ENCODE measurements around the gene MCEE. TPM values are rescaled to one million over a fixed set of nuclear protein-coding genes. Genes with fewer than 3 reads are reported as not detected.

MCEE gene
- total and polyA plus RNA-seq, 4 donors, result 13.1 to 57.6 (median 23.9) TPM

DNA sequence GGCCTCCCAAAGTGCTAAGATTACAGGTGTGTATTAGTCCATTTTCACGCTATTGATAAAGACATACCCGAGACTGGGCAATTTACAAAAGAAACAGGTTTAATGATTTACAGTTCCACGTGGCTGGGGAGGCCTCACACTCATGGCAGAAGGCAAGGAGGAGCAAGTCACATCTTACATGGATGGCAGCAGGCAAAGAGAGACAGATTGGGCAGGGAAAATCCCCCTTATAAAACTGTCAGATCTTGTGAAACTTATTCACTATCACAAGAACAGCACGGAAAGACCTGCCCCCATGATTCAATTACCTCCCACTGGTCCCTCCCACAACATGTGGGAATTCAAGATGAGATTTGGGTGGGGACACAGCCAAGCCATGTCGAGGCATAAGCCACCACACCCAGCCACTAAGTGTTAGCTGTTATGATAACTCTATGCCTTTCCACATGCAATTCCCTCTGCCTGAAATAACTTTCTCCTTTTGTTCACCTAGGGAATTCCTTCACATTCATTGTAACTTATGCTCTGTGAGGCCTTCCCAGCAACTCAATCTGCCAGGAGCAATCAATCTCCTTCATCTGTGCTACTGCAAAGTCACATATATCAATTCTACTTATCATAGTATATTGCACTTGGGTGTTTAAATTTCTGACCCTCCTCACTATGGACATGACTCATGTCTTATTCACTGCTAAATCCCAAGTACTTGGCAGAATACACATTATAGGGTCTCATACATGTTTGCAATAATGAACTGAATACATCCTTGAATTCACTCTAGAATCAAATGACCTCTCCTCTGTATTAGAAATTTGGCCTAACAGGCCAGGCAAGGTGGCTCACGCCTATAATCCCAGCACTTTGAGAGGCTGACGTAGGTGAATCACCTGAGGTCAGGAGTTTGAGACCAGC is 7.4 kb downstream of the MCEE start:
- Histone ChIP-seq H3K36me3 (ENCODE audit: control insufficient read depth in 4 of 4, insufficient read depth in 3 of 4, low read depth in 1 of 4, low read length in 3 of 4) (peaks cover 3 to 20% (median 8%) of the 10 kb centered on the region in 4 donors), H3K9ac (ENCODE audit: low read depth in 1 of 2, low read length in 2 of 2) (no peak overlapping the region), H3K9me3 (ENCODE audit: control insufficient read depth in 4 of 4, low read length in 3 of 4) (no peaks in the 10 kb centered on the region), H3K27me3 (ENCODE audit: control insufficient read depth in 4 of 4, insufficient read depth in 4 of 4, low read length in 3 of 4) (no peaks in the 10 kb centered on the region), H3K4me3 (ENCODE audit: low read depth in 1 of 3, low read length in 3 of 3) (no peak overlapping the region), H3K4me1 (ENCODE audit: control insufficient read depth in 4 of 4, insufficient read depth in 4 of 4, low read length in 3 of 4) (peaks cover 0 to 6% (median 2%) of the 10 kb centered on the region in 4 donors), H3K27ac (ENCODE audit: low read depth in 1 of 2, low read length in 2 of 2) (no peak overlapping the region)
- WGBS, result 80% methylated on average over 7 of the region's 7 CpGs
- no peak for DNase-seq (ENCODE audit: low spot score)
- TF ChIP-seq YY1 (IDR thresholded peaks at IDR 0.05), result no peak
- TF ChIP-seq HNF4A (conservative IDR thresholded peaks at IDR 0.05), result no peak
- TF ChIP-seq SP1 (IDR thresholded peaks at IDR 0.05), result no peak
- TF ChIP-seq, protein P1, sequence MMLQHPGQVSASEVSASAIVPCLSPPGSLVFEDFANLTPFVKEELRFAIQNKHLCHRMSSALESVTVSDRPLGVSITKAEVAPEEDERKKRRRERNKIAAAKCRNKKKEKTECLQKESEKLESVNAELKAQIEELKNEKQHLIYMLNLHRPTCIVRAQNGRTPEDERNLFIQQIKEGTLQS (IDR thresholded peaks at IDR 0.05), result no peak

DNA sequence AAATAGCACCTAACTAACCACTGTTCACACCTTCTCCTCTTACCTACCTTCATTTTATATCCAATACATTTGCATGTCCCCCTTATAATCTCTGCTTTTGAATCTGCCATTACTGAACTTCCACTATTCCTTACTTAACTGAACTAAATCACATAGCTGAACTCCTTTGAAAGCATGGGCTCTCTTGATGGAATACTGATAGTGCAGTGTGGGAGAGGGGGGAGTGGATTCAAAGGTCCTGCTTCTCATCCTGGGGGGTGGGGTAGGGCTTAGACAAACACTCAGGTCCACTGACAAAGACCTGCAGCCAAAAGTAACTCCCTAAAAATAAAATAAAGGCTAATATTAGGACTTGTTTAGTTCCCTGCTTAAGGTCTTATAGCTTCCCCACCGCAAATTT is 8.6 kb downstream of the MCEE start:
- TF ChIP-seq TAF1 (conservative IDR thresholded peaks at IDR 0.05) (no peak), YY1 (IDR thresholded peaks at IDR 0.05) (no peak), NR2F2 (IDR thresholded peaks at IDR 0.05) (no peak), RAD21 (IDR thresholded peaks at IDR 0.05) (no peak), FOXA1 (IDR thresholded peaks at IDR 0.05) (no peak), SP1 (IDR thresholded peaks at IDR 0.05) (no peak), JUND (IDR thresholded peaks at IDR 0.05) (no peak), HNF4A (conservative IDR thresholded peaks at IDR 0.05) (no peak)
- TF ChIP-seq, protein P2, sequence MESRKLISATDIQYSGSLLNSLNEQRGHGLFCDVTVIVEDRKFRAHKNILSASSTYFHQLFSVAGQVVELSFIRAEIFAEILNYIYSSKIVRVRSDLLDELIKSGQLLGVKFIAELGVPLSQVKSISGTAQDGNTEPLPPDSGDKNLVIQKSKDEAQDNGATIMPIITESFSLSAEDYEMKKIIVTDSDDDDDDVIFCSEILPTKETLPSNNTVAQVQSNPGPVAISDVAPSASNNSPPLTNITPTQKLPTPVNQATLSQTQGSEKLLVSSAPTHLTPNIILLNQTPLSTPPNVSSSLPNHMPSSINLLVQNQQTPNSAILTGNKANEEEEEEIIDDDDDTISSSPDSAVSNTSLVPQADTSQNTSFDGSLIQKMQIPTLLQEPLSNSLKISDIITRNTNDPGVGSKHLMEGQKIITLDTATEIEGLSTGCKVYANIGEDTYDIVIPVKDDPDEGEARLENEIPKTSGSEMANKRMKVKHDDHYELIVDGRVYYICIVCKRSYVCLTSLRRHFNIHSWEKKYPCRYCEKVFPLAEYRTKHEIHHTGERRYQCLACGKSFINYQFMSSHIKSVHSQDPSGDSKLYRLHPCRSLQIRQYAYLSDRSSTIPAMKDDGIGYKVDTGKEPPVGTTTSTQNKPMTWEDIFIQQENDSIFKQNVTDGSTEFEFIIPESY (IDR thresholded peaks at IDR 0.05), result no peak
- TF ChIP-seq, protein P1 (IDR thresholded peaks at IDR 0.05), result no peak
- TF ChIP-seq, protein P3, sequence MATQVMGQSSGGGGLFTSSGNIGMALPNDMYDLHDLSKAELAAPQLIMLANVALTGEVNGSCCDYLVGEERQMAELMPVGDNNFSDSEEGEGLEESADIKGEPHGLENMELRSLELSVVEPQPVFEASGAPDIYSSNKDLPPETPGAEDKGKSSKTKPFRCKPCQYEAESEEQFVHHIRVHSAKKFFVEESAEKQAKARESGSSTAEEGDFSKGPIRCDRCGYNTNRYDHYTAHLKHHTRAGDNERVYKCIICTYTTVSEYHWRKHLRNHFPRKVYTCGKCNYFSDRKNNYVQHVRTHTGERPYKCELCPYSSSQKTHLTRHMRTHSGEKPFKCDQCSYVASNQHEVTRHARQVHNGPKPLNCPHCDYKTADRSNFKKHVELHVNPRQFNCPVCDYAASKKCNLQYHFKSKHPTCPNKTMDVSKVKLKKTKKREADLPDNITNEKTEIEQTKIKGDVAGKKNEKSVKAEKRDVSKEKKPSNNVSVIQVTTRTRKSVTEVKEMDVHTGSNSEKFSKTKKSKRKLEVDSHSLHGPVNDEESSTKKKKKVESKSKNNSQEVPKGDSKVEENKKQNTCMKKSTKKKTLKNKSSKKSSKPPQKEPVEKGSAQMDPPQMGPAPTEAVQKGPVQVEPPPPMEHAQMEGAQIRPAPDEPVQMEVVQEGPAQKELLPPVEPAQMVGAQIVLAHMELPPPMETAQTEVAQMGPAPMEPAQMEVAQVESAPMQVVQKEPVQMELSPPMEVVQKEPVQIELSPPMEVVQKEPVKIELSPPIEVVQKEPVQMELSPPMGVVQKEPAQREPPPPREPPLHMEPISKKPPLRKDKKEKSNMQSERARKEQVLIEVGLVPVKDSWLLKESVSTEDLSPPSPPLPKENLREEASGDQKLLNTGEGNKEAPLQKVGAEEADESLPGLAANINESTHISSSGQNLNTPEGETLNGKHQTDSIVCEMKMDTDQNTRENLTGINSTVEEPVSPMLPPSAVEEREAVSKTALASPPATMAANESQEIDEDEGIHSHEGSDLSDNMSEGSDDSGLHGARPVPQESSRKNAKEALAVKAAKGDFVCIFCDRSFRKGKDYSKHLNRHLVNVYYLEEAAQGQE (IDR thresholded peaks at IDR 0.05), result no peak
- H3K4me3 ChIP-seq (ENCODE audit: low read depth in 1 of 3, low read length in 3 of 3), result no peak overlapping the region
- no peaks in the 10 kb centered on the region for H3K9me3 ChIP-seq (ENCODE audit: control insufficient read depth in 4 of 4, low read length in 3 of 4)
- no peaks in the 10 kb centered on the region for H3K4me1 ChIP-seq (ENCODE audit: control insufficient read depth in 4 of 4, insufficient read depth in 4 of 4, low read length in 3 of 4)
- H3K9ac ChIP-seq (ENCODE audit: low read depth in 1 of 2, low read length in 2 of 2), result no peak overlapping the region
- WGBS, result 97% methylated on average over 1 of the region's 1 CpG
- no peak for DNase-seq (ENCODE audit: low spot score)
- H3K27me3 ChIP-seq (ENCODE audit: control insufficient read depth in 4 of 4, insufficient read depth in 4 of 4, low read length in 3 of 4), result no peaks in the 10 kb centered on the region
- no peak overlapping the region for H3K27ac ChIP-seq (ENCODE audit: low read depth in 1 of 2, low read length in 2 of 2)
- H3K36me3 ChIP-seq (ENCODE audit: control insufficient read depth in 4 of 4, insufficient read depth in 3 of 4, low read depth in 1 of 4, low read length in 3 of 4), result peaks cover 3 to 20% (median 8%) of the 10 kb centered on the region in 4 donors

Measured in liver (tissue), 9 donors.